H1 (cell line): ENCODE results near the gene NR2C2AP. TPM values are rescaled to one million over a fixed set of nuclear protein-coding genes. Genes with fewer than 3 reads are reported as not detected.

ENCODE experiments used
- CTCF ChIA-PET: fragments of 300-600 bp; sonication (Branson Sonifier 250); formaldehyde crosslinking; loops from one replicate; lab custom pipeline; 2021; ENCODE audit not compliant: partially characterized antibody; lab: Charles Lee
- POLR2A ChIA-PET: fragments of 300-600 bp; sonication (Branson Sonifier 250); formaldehyde crosslinking; loops from one replicate; lab custom pipeline; 2021; ENCODE audit warnings: inconsistent platforms; ENCODE audit not compliant: partially characterized antibody; lab: Charles Lee
- DNase-seq, 2 experiments: peaks; one replicate each; pipeline versions ENCODE4 v3.0.0 to v3.0.0-alpha.2; 2010 to 2022; ENCODE audit warnings: low spot score in 2 of 2, low read depth in 1 of 2, mixed read lengths in 1 of 2
- FAIRE-seq: peaks from 2 replicates; lab custom pipeline; 2011; peaks lifted over from hg19 to GRCh38; lab: Jason Lieb, UNC
- H2AFZ ChIP-seq: 2 replicates; pipeline ENCODE4 v1.8.1; 2012; ENCODE audit warnings: low read length, inconsistent platforms
- H2AK5ac ChIP-seq: 2 replicates; pipeline ENCODE4 v1.6.1; 2013; ENCODE audit warnings: low read depth, low read length
- H2BK120ac ChIP-seq: replicated peaks from 2 replicates; pipeline ENCODE3; 2013; ENCODE audit warnings: low read depth, low read length, inconsistent platforms
- H2BK12ac ChIP-seq: 2 replicates; pipeline ENCODE4 v1.6.1; 2013; ENCODE audit warnings: low read depth, low read length
- H2BK15ac ChIP-seq: 2 replicates; pipeline ENCODE4 v1.6.1; 2013; ENCODE audit warnings: low read length
- H2BK20ac ChIP-seq: 2 replicates; pipeline ENCODE4 v1.6.1; 2013; ENCODE audit warnings: low read length
- H2BK5ac ChIP-seq: 2 replicates; pipeline ENCODE4 v1.6.1; 2013; ENCODE audit warnings: low read depth, low read length
- H3K14ac ChIP-seq: 2 replicates; pipeline ENCODE4 v1.6.1; 2013; ENCODE audit warnings: inconsistent platforms; ENCODE audit not compliant: insufficient read length
- H3K18ac ChIP-seq: 2 replicates; pipeline ENCODE4 v1.6.1; 2013; ENCODE audit warnings: low read length; ENCODE audit errors: extremely low read depth
- H3K23ac ChIP-seq: 2 replicates; pipeline ENCODE4 v1.6.1; 2013; ENCODE audit warnings: inconsistent platforms; ENCODE audit not compliant: insufficient read length
- H3K23me2 ChIP-seq: 2 replicates; pipeline ENCODE4 v1.6.1; 2013; ENCODE audit warnings: low read depth, low read length
- H3K27ac ChIP-seq: 2 replicates; pipeline ENCODE4 v1.6.1; 2011; ENCODE audit warnings: low read depth, low read length, inconsistent platforms
- H3K27me3 ChIP-seq, 4 experiments: replicated peaks in 1 of 4; 1 replicate in 1 of 4; 2 replicates in 3 of 4; pipeline versions ENCODE4 v1.6.1 to v1.8.1; 2011 to 2013; ENCODE audit warnings: low read length in 3 of 4, mild to moderate bottlenecking in 3 of 4, inconsistent platforms in 2 of 4, mixed read lengths in 2 of 4, moderate library complexity in 1 of 4; ENCODE audit not compliant: control insufficient read depth in 3 of 4, insufficient read depth in 3 of 4; ENCODE audit errors: extremely low read depth in 1 of 4
- H3K36me3 ChIP-seq, 4 experiments: 2 replicates each; pipeline versions ENCODE4 v1.6.1 to v1.8.1; 2011 to 2013; ENCODE audit warnings: mild to moderate bottlenecking in 4 of 4, low read length in 3 of 4, moderate library complexity in 2 of 4, control low read depth in 1 of 4, inconsistent platforms in 1 of 4; ENCODE audit not compliant: insufficient read depth in 4 of 4, control insufficient read depth in 2 of 4
- H3K4ac ChIP-seq: replicated peaks from 2 replicates; pipeline ENCODE3; 2013; ENCODE audit warnings: low read length, low read depth, mixed read lengths, inconsistent platforms; ENCODE audit not compliant: insufficient read length
- H3K4me1 ChIP-seq, 4 experiments: replicated peaks in 1 of 4; 1 replicate in 1 of 4; 2 replicates in 3 of 4; pipeline versions ENCODE4 v1.6.1 to v1.8.1; 2011 to 2013; ENCODE audit warnings: low read length in 3 of 4, inconsistent platforms in 2 of 4, mixed read lengths in 1 of 4; ENCODE audit not compliant: insufficient read depth in 4 of 4, control insufficient read depth in 3 of 4
- H3K4me2 ChIP-seq, 2 experiments: 2 replicates each; pipeline versions ENCODE4 v1.6.1 to v1.8.1; 2011 to 2013; ENCODE audit warnings: low read depth in 2 of 2, low read length in 2 of 2, control low read depth in 1 of 2, inconsistent platforms in 1 of 2, mild to moderate bottlenecking in 1 of 2; ENCODE audit not compliant: insufficient read depth in 1 of 2
- H3K4me3 ChIP-seq, 4 experiments: fragments of 200-600, 300-600 bp in 1 of 4; sonication (generic), shearing (Covaris generic), sonication (Bioruptor Twin) in 1 of 4; 2 replicates each; pipeline versions ENCODE4 v1.5.1 to v1.8.1; 2011 to 2016; ENCODE audit warnings: low read length in 4 of 4, low read depth in 3 of 4, control low read depth in 2 of 4, inconsistent platforms in 2 of 4, mild to moderate bottlenecking in 2 of 4, mixed read lengths in 1 of 4, moderate library complexity in 1 of 4; ENCODE audit not compliant: insufficient read depth in 2 of 4; ENCODE audit errors: extremely low read depth in 1 of 4
- H3K56ac ChIP-seq: replicated peaks from 2 replicates; pipeline ENCODE3; 2013; ENCODE audit warnings: low read depth, mild to moderate bottlenecking, mixed read lengths, low read length, inconsistent platforms; ENCODE audit not compliant: insufficient read length
- H3K79me1 ChIP-seq: 2 replicates; pipeline ENCODE4 v1.6.1; 2013; ENCODE audit warnings: low read depth, low read length, control low read depth
- H3K79me2 ChIP-seq, 2 experiments: 2 replicates each; pipeline versions ENCODE4 v1.6.1 to v1.8.1; 2012 to 2013; ENCODE audit warnings: low read length in 2 of 2, mild to moderate bottlenecking in 2 of 2, inconsistent platforms in 1 of 2; ENCODE audit not compliant: insufficient read depth in 2 of 2, control insufficient read depth in 1 of 2
- H3K9ac ChIP-seq, 4 experiments: replicated peaks in 1 of 4; 1 replicate in 1 of 4; 2 replicates in 3 of 4; pipeline versions ENCODE4 v1.6.1 to v1.8.1; 2011 to 2013; ENCODE audit warnings: low read depth in 3 of 4, low read length in 3 of 4, control low read depth in 2 of 4, mild to moderate bottlenecking in 2 of 4, moderate library complexity in 2 of 4, inconsistent platforms in 1 of 4; ENCODE audit errors: extremely low read depth in 1 of 4
- H3K9me3 ChIP-seq, 2 experiments: 2 replicates each; pipeline versions ENCODE4 v1.6.1 to v1.8.1; 2012 to 2013; ENCODE audit warnings: mild to moderate bottlenecking in 2 of 2, moderate library complexity in 2 of 2, control low read depth in 1 of 2, inconsistent platforms in 1 of 2, low read depth in 1 of 2, low read length in 1 of 2, mixed read lengths in 1 of 2; ENCODE audit not compliant: insufficient read depth in 2 of 2
- H4K20me1 ChIP-seq, 2 experiments: replicated peaks in 1 of 2; 2 replicates each; pipeline versions ENCODE3 to v1.8.1; 2011 to 2013; ENCODE audit warnings: inconsistent platforms in 2 of 2, low read length in 2 of 2, mild to moderate bottlenecking in 1 of 2; ENCODE audit not compliant: insufficient read depth in 2 of 2, control insufficient read depth in 1 of 2
- H4K5ac ChIP-seq: 2 replicates; pipeline ENCODE4 v1.6.1; 2013; ENCODE audit warnings: low read length, low read depth, mixed read lengths, inconsistent platforms; ENCODE audit not compliant: insufficient read length
- H4K8ac ChIP-seq: 2 replicates; pipeline ENCODE4 v1.8.0; 2013; ENCODE audit warnings: mild to moderate bottlenecking, moderate library complexity, low read length, inconsistent platforms; ENCODE audit not compliant: insufficient read depth; ENCODE audit errors: extremely low read depth
- H4K91ac ChIP-seq: replicated peaks from 2 replicates; pipeline ENCODE3; 2013; ENCODE audit warnings: low read length, mixed read lengths, inconsistent platforms; ENCODE audit not compliant: insufficient read length
- CBX5 ChIP-seq: fragments of 300-800, 300-1000 bp; sonication (generic); IDR thresholded peaks from 2 replicates; pipeline ENCODE4 v1.7.1; 2016; ENCODE audit warnings: antibody characterized with exemption, low read length, low read depth
- CREB1 ChIP-seq: IDR thresholded peaks from 2 replicates; pipeline ENCODE4 v1.6.1; 2012; ENCODE audit warnings: inconsistent platforms
- GTF2F1 ChIP-seq: IDR thresholded peaks from 2 replicates; pipeline ENCODE4 v1.6.1; 2012; ENCODE audit warnings: low read depth, low read length, improper control_type of control experiment, borderline replicate concordance
- HDAC2 ChIP-seq, 2 experiments: fragments of 300-600 bp in 1 of 2; sonication (generic) in 1 of 2; IDR thresholded peaks; 2 replicates each; pipeline ENCODE4 v1.6.1; 2011 to 2012; ENCODE audit warnings: low read depth in 2 of 2, low read length in 2 of 2, mild to moderate bottlenecking in 2 of 2, moderate library complexity in 2 of 2, borderline replicate concordance in 1 of 2, inconsistent platforms in 1 of 2
- HDAC6 ChIP-seq: IDR thresholded peaks from one replicate; pipeline ENCODE4 v1.7.1; 2012; ENCODE audit warnings: low read depth, mild to moderate bottlenecking, inconsistent platforms, low read length, moderate library complexity
- RAD21 ChIP-seq, 2 experiments: IDR thresholded peaks in 1 of 2; conservative IDR thresholded peaks in 1 of 2; 2 replicates each; pipeline ENCODE4 v1.6.1; 2011; ENCODE audit warnings: low read depth in 2 of 2, low read length in 2 of 2, improper control_type of control experiment in 1 of 2, inconsistent platforms in 1 of 2, mild to moderate bottlenecking in 1 of 2, moderate library complexity in 1 of 2
- RFX5 ChIP-seq: IDR thresholded peaks from 2 replicates; pipeline ENCODE4 v1.6.1; 2011; ENCODE audit warnings: low read depth, low read length, improper control_type of control experiment, borderline replicate concordance
- SP1 ChIP-seq: IDR thresholded peaks from 2 replicates; pipeline ENCODE4 v1.6.1; 2011; ENCODE audit warnings: low read depth, low read length
- SP2 ChIP-seq: IDR thresholded peaks from 2 replicates; pipeline ENCODE4 v1.6.1; 2012; ENCODE audit warnings: mild to moderate bottlenecking, low read length, inconsistent platforms
- SP4 ChIP-seq: IDR thresholded peaks from 2 replicates; pipeline ENCODE4 v1.6.1; 2012; ENCODE audit warnings: low read length, inconsistent platforms
- SRF ChIP-seq: IDR thresholded peaks from 2 replicates; pipeline ENCODE4 v1.6.1; 2011; ENCODE audit warnings: mild to moderate bottlenecking, low read depth, low read length, moderate library complexity
- TCF12 ChIP-seq: IDR thresholded peaks from 2 replicates; pipeline ENCODE4 v1.6.1; 2011; ENCODE audit warnings: low read depth, mild to moderate bottlenecking, low read length
- WGBS, 2 experiments: shearing (Covaris generic) in 1 of 2; methylation state at CpG; one replicate each; pipeline versions ENCODE4 v1.1.6 to v1.1.7; 2013 to 2015; ENCODE audit warnings: low lambda C conversion rate in 2 of 2, mixed read lengths in 2 of 2, inconsistent platforms in 1 of 2, low coverage in 1 of 2, missing lambda C conversion rate in 1 of 2; ENCODE audit not compliant: insufficient replicate concordance in 2 of 2, insufficient coverage in 1 of 2, insufficient read length in 1 of 2; ENCODE audit errors: extremely low coverage in 1 of 2, missing lambda C conversion rate in 1 of 2; 5-methylcytosine and 5-hydroxymethylcytosine counted together
- polyA plus RNA-seq, 7 experiments: library from polyadenylated mRNA; depleted of rRNA in 3 of 7; stranded (reverse) in 5 of 7; unstranded in 2 of 7; fragments of >200 nt in 5 of 7; fragments of 200-250 nt in 2 of 7; gene quantifications; 1 replicate in 5 of 7; 2 replicates in 1 of 7; 4 replicates in 1 of 7; pipeline versions ENCODE4 v1.2.1 to v1.2.3, GENCODE V29; 2011 to 2013; ENCODE audit warnings: missing spikeins in 2 of 7, mixed read lengths in 2 of 7
- total RNA-seq: library from RNA; stranded (reverse); fragmentation: NEBNext Ultra II Directional; extraction: Animal tissue kit (Norgen Biotek cat#: 25700); gene quantifications from 2 replicates; pipeline ENCODE4 v1.2.1, GENCODE V29; 2021
- TF ChIP-seq, protein P1 (sequence below): IDR thresholded peaks from 2 replicates; pipeline ENCODE4 v1.6.1; 2012; ENCODE audit warnings: inconsistent platforms

Gene NR2C2AP
- total and polyA plus RNA-seq, 2 of the 8 experiments (the other 6 are each of a cell fraction or from before 2014, with no cell fraction given) = 16.4 to 20.5 TPM

DNA sequence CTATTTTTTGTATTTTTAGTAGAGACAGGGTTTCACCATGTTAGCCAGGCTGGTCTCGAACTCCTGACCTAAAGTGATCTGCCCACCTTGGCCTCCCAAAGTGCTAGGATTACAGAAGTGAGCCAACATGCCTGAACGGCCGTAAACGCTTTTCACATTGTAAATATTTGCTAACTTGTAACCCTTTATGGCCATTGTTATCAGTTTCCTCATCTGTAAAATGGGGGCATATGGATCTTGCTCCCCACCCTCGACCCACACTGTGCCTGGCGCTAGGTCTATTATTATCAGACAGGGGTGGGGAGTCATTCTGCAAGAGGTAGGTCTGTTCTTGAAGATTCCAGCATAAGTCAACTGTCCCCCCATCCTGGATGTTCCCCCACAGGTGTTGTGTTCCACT is 20.4 kb upstream of the NR2C2AP start:
- Histone ChIP-seq H2BK20ac (no peak overlapping the region), H3K27ac (no peak overlapping the region), H2AFZ (no peak overlapping the region), H4K20me1 (no peaks in the 10 kb centered on the region), H3K14ac (no peak overlapping the region), H2BK5ac (no peak overlapping the region), H4K5ac (no peak overlapping the region), H3K4ac (no peak overlapping the region), H2BK120ac (no peak overlapping the region), H3K4me3 (no peak overlapping the region), H3K79me2 (no peaks in the 10 kb centered on the region), H2BK12ac (no peak overlapping the region), H4K8ac (no peak overlapping the region), H3K27me3 (peaks cover 2 to 17% (median 11%) of the 10 kb centered on the region in 4 experiments), H3K23me2 (peaks cover 5% of the 10 kb centered on the region; the same call in 1 of the 2 replicates), H3K36me3 (no peaks in the 10 kb centered on the region), H3K18ac (no peak overlapping the region), H3K56ac (no peak overlapping the region), H3K4me1 (peaks cover 0 to 7% (median 3%) of the 10 kb centered on the region in 4 experiments; a peak in 4 of 7 replicates), H4K91ac (no peak overlapping the region), H3K79me1 (no peaks in the 10 kb centered on the region), H3K9me3 (peaks cover 4 to 5% of the 10 kb centered on the region in 2 experiments; a peak in 2 of 4 replicates), H3K4me2 (no peak overlapping the region; a peak in 1 of 4 replicates), H2BK15ac (no peak overlapping the region), H2AK5ac (0 out of 2 replicates have a peak overlapping the region, but pooled peaks have one; percentile 39), H3K23ac (no peak overlapping the region), H3K9ac (no peak overlapping the region)
- ChIA-PET CTCF (interaction anchor here (1.0 to 2.3 kb wide), 8 partner anchors 10 to 93 kb away, joined by 3 to 20 read pairs (median 4); a partner anchor contains a TSS), POLR2A (interaction anchor here (1.0 to 2.1 kb wide), 3 partner anchors 20 to 93 kb away, joined by 3 to 10 read pairs (median 4); partner anchors contain the start of gene NR2C2AP)
- FAIRE-seq = no peak
- no peak for DNase-seq
- TF ChIP-seq, protein P1, sequence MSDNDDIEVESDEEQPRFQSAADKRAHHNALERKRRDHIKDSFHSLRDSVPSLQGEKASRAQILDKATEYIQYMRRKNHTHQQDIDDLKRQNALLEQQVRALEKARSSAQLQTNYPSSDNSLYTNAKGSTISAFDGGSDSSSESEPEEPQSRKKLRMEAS = no peak
- TF ChIP-seq SP1 (no peak), GTF2F1 (no peak), CBX5 (no peak), RFX5 (no peak), HDAC2 (IDR thresholded peaks at IDR 0.05; ENCODE audit: borderline replicate concordance in 1 of 2, low read depth in 2 of 2, low read length in 2 of 2) (no peak), TCF12 (no peak), CREB1 (no peak), SP4 (no peak), HDAC6 (no peak), SP2 (no peak), SRF (no peak), RAD21 (IDR thresholded peaks at IDR 0.05 in 1 of 2, conservative IDR thresholded peaks at IDR 0.05 in 1 of 2; ENCODE audit: low read depth in 2 of 2, low read length in 2 of 2) (no peak)
- 91% methylated on average over 6 of the region's 6 CpGs; no CpG with 5 or more reads in 1 of the 2 experiments for WGBS, 2 experiments
